GM18861 (cell line): ENCODE results near the gene TRPM1.

Experiments
- ATAC-seq: cut with Tn5 transposase; IDR thresholded peaks from one replicate; pipeline ENCODE4 v1.9.1; 2021; ENCODE audit not compliant: unreplicated experiment

Gene TRPM1

GRCh38 chr15:31101262-31102038 lies at the start of gene TRPM1:
Gene TRPM1, minus strand, starts transcription at chr15:31101725. Its CDS starts 20,370 bp downstream, at chr15:31081355.
- no peak for ATAC-seq

- ATAC-seq = no peak
These were observed 49.3 kb upstream of the TRPM1 start for GRCh38 chr15:31150732-31151231.

DNA sequence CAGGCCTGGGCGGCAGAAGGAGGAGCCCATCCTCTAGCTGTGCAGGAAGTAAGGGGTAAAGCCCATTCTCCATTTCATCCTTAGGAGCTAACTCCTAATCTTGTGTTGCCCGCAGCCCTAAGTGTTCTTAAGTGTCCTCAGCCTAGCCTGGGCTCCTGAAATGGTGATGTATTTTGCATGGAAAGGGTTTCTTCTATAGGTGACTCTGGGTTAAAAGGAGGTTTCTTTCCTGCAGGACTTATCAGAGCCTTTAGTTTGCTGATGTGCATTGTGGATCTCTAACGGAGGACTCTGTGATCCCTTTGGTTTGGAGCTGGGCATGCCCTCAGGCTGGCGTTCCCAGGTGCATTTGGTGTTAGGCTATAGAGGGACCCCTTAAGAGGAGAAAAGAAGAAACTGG lies 48.5 kb upstream of the TRPM1 start:
- ATAC-seq = no peak

DNA sequence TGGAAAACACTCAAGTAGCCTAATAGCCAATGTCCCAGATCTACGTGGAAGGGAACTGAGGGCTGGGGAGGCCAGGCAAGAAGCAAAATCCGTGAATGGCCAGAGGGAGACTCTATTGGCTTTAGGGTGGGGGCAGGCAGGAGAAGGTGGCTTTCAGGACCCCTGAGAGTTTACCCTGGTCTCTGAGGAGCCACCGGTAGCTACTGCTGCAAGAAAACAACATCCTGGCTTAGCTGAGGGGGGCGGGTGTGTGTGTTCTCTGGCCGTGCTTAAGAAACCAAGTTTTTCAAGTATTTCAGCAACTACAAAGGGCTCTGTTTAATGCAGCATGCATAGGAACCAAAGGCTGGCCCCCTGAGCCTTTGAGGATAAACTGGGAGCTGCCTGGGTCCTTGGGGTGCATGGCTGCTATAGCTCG lies 47.6 kb upstream of the TRPM1 start:
- ATAC-seq = no peak

DNA sequence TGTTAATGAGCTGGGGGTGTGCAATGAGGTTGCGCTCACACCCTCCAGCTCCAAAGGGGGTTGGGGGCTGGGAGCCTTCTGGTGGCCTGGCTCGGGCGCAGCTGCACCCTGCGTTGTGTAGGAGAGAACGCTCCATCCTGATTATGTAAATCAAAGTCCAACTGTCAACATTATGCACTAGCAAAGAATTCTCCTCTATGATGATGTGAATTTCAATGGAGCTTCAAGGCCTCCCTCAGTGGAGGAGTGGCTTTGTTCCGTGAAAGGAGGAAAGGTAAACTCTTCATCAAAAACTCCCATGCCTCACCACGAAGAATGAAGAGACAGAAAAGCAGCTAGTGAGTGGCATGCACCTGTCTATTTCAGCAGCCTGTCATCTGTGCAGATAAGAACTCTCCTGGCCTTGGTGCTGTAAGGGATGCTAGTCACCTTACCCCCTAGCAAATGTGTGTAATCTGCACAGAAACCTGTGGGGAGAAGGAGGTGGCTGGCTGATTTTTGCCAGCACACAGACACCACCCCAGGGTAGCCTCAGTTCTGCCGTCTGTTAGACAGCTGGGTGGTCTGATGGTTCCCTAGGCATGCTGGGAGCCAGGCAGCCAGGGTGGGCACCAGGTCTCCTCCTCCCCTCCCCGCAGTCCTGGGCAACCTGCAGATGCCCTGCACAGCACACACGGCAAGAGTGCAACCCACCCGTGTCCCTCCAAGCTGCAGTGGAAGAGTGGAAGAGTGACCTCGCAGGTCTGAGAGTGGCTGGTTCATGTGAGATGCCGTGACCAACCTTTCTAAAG lies 47.0 kb upstream of the TRPM1 start:
- no peak for ATAC-seq

GRCh38 chr15:31147944-31148296 lies 46.4 kb upstream of the TRPM1 start:
- no peak for ATAC-seq

DNA sequence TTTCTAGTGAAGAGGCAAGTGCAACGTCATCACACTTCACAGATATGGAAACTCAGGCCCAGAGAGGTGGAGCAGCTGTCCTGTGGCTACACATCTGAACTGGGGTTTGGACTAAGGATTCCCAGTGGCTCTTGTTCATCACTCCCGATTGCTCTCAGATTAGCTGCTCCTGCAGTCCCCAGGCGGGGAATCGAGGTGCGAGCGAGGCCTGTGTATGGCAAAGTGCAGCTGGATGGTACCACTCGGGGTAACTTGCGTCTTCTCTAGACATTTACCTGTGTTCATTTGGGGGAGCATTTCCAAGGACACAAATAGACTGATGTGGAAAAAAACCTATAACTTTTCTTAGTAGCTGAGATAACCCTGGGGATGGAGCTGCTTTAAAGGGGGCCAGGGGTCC lies 45.9 kb upstream of the TRPM1 start:
- no peak for ATAC-seq

DNA sequence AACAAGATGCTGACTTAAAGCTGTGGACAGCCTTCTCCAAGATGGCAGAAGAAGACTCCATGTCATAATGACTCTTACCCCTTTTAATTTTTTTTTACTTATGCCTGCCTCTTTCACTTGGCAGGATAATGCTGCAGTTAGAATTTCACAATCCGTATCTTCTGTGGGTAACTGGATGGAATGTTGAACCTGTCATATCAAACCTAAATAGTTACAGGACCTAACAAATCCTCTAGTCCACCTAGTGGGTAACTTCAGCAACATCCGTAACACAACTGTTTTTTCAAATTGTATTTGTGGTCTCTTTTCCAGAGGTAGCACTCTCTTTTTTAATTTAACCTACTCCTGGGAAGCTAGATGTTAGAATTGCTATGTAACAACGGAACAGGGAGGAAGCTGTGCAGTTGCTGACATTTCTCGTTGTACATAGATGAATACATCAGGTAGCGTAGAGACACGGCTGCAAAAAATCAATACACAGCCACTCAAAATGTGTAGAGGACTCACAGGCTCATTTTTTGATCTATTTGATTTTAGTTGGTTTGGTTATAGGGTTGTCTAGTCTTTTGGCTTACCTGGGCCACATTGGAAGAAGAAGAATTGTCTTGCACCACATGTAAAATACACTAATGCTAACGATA lies 43.9 kb upstream of the TRPM1 start:
- ATAC-seq = no peak

DNA sequence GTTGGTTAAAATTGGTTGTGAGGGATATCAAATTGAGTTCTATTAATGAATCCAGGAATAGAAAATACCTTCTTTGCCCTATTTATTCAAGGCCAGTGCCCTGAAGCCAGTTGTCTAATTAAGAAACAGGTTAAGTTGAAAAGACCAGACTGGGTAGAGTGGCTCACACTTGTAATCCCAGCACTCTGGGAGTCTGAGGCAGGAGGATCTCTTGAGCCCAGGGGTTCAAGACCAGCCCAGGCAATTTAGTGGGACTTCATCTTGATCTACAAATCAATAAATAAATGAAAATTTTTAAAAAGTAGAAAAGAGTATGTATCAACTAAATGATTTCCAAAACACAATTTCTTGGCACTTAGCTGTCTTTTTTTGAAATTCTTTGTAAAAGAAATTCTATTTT lies 40.3 kb upstream of the TRPM1 start:
- ATAC-seq = no peak

- ATAC-seq = no peak
These were observed 35.2 kb upstream of the TRPM1 start for GRCh38 chr15:31136607-31137328.

DNA sequence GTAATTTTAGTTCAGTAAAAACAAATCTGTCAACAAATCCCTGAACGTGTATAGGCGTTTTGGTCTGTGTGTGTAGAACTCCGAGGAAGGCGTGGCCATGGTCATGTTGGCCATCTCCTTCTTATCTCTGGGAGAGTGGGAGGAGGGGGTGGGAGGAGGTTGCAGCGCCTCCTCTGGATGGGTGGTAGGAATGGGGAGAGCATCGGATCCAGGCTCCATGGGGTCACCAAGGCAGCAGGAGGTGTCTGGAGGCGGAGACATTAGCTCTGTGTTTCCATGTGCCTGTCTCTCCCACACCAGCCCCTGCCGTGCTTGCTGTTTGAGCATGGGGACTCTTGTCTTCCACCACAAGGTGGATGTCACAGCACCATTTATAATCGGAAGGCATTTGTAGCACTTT lies 34.5 kb upstream of the TRPM1 start:
- no peak for ATAC-seq

- ATAC-seq = no peak
These were observed 34.0 kb upstream of the TRPM1 start for GRCh38 chr15:31135523-31135922.

GRCh38 chr15:31133890-31134289 lies 32.4 kb upstream of the TRPM1 start:
- ATAC-seq = no peak

- ATAC-seq = no peak
These were observed 30.4 kb upstream of the TRPM1 start for GRCh38 chr15:31131853-31132375.

DNA sequence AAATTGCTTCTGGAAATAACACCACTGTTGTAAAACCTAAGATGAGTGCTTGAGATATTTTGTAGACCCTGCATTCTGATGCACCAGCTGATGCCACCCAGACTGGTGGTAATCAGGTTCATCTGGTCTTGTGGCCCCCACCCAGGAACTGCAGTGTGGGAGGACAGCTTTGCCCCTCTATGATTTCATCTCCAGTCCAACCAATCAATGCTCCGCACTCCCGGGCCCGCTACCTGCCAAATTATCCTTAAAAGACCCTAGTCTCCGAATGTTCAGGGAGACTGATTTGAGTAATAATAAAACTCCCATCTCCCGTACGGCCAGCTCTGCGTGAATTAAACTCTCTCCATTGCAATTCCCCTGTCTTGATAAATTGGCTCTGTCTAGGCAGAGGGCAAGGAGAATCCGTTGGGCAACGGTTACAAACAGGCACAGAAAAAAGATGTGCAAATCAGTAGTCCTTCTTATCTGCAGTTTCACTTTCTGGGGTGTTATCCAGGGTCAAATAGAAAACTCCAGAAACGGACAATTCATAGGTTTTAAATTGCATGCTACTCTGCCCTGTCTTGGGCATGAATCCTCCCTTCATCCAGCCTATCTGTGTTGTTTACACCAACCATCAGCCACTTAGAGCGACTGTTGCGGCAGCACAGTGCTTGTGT lies 29.2 kb upstream of the TRPM1 start:
- no peak for ATAC-seq

- ATAC-seq = no peak
These were observed 28.3 kb upstream of the TRPM1 start for GRCh38 chr15:31129769-31130303.

DNA sequence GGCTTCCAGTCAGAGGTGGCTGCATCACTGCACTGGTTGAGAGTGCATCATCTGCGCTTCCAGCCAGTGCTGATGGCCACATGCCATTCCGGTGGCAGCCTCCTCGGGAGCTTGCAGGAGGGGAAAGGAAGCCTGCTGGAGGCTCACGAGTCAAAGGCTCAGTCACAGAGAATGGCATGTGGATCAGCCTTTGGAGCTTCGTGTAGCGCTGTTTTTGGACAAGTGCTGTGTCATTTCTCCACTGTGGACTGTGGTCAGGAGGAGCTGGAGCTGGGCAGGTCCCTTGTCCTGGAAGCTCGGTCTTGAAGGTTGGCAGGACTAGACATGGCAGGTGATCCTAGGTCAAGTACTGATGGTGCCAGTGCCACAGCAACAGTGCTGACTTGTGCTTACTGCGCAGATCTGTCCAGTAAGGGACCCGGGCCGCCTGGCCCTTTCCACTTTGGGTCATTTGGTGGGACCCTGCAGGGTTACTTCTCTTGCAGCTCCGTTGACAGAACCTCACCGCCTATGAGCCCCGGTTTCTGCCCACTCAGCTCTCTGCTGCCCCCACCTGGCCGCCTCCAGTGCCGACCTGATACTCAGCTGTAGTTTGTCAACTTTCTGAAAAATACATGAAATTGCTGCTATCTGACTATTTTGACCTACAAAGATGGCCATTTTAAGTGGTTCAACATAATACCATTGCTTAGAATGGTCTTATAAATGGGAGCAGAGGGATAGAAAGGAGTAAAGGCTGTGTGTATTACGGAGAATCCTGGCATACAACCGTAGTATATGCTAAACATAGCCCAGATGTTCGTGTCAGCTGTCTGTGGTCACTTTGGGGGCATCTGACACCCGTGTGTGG lies 27.6 kb upstream of the TRPM1 start:
- no peak for ATAC-seq

DNA sequence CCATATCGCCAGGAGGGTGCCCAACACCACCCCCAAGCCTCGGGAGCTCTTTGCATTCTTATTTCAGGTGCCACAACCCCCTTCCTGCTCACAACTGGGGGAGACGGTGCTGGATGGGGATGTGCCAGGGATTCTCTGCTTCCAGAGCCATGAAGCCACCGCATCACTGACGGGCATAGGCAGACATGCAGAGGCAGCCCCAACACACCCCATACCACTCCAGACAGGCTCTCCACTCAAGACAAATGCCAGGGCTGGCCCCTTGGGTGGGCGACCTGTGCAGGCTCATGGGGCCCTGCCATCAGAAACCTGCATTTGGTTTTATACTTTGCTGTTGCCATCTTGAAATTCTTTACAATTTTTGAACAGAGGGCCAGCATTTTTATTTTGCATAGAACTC lies 27.0 kb upstream of the TRPM1 start:
- no peak for ATAC-seq

DNA sequence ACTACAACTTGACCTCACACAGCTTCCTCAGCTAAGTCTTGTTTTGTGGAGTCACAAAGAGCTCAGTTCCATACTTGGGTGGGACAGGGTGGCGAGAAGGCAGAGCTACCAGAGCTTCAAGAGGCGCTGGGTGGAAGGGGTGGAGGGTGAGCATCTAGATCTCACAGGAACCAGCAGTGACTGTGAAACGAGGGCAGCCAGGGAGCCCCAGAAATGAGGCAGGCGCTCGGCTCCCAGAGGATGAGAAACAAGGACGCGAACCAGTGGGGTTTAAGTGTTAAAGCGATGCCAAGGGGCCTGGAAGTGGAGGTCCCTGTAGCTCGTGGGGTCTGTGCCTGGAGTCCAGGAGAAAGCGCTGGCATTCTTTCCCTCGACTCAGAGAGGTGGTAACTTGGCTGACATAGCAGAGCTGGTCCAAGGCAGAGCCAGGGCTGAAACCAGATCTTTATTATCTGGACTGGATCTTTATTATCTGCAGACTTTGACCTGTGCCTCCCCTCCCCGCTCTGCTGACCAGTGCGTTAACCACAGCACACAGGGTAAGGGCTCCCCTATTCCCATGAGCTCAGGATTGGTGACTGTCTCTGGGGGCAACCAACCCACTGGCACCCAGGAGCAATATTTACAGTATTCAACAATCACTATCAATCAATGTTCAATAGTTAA lies 26.2 kb upstream of the TRPM1 start:
- ATAC-seq = no peak
